Hematopoietic multipotent progenitor cell treated with erythropoietin and hydrocortisone succinate and interleukin-3 and kit ligand, for 4 days (in vitro differentiated cells): ENCODE results near the gene THSD4.
"Not testable (repeated sequence)": the region's sequence is repeated elsewhere in the genome, so short reads cannot be mapped to it uniquely, and the experiment has no call there.

ENCODE experiments used
- DNase-seq: peaks from one replicate; pipeline ENCODE4 v3.0.0-alpha.2; 2015

The THSD4 gene

GRCh38 chr15:71194286-71194685 lies 79.0 kb downstream of the THSD4 start:
- no peak for DNase-seq

GRCh38 chr15:71195242-71195641 lies 80.0 kb downstream of the THSD4 start:
- no peak for DNase-seq

GRCh38 chr15:71197620-71198019 lies 82.3 kb downstream of the THSD4 start:
- no peak for DNase-seq

- no peak for DNase-seq
These were observed 83.6 kb downstream of the THSD4 start for GRCh38 chr15:71198846-71199245.

- no peak for DNase-seq
These were observed 84.4 kb downstream of the THSD4 start for GRCh38 chr15:71199384-71200351.

- DNase-seq, result no peak
These were observed 86.2 kb downstream of the THSD4 start for GRCh38 chr15:71201477-71201876.

- no peak for DNase-seq
These were observed 87.4 kb downstream of the THSD4 start for GRCh38 chr15:71202712-71203111.

- DNase-seq, result no peak
These were observed 88.6 kb downstream of the THSD4 start for GRCh38 chr15:71203586-71204474.

GRCh38 chr15:71207141-71207540 lies 91.9 kb downstream of the THSD4 start:
- no peak for DNase-seq

GRCh38 chr15:71212146-71212545 lies 96.9 kb downstream of the THSD4 start:
- no peak for DNase-seq

GRCh38 chr15:71213943-71214342 lies 98.7 kb downstream of the THSD4 start:
- not testable (repeated sequence) for DNase-seq

- no peak for DNase-seq
These were observed 100.0 kb downstream of the THSD4 start for GRCh38 chr15:71215126-71215894.

GRCh38 chr15:71218272-71218805 lies 103.1 kb downstream of the THSD4 start:
- DNase-seq, result no peak

GRCh38 chr15:71219101-71219500 lies 103.8 kb downstream of the THSD4 start:
- no peak for DNase-seq

GRCh38 chr15:71219645-71220044 lies 104.4 kb downstream of the THSD4 start:
- no peak for DNase-seq

- DNase-seq, result no peak
These were observed 105.6 kb downstream of the THSD4 start for GRCh38 chr15:71220828-71221227.

GRCh38 chr15:71221417-71221816 lies 106.1 kb downstream of the THSD4 start:
- no peak for DNase-seq

- DNase-seq, result no peak
These were observed 108.2 kb downstream of the THSD4 start for GRCh38 chr15:71223516-71223915.

- DNase-seq, result no peak
These were observed 108.8 kb downstream of the THSD4 start for GRCh38 chr15:71224024-71224423.

GRCh38 chr15:71225851-71226250 lies 110.6 kb downstream of the THSD4 start:
- no peak for DNase-seq

GRCh38 chr15:71226536-71227455 lies 111.5 kb downstream of the THSD4 start:
- DNase-seq, result no peak
